Fibroblast of villous mesenchyme (primary cell): Measurements from ENCODE around the gene RRM1. TPM values are rescaled to one million over a fixed set of nuclear protein-coding genes. Genes with fewer than 3 reads are reported as not detected.

Experiments used
- DNase-seq: peaks from one replicate; pipeline ENCODE4 v3.0.0-alpha.2; 2010; ENCODE audit warnings: low read depth
- H3K4me3 ChIP-seq: 2 replicates; pipeline ENCODE4 v1.5.1; 2011; ENCODE audit warnings: low read depth, mild to moderate bottlenecking, low read length
- total RNA-seq: library from RNA; depleted of rRNA; stranded (reverse); fragments of >200 nt; gene quantifications from 2 replicates; pipeline ENCODE4 v1.2.3, GENCODE V29; 2012
- TF ChIP-seq, protein P1 (sequence below): IDR thresholded peaks from 2 replicates; pipeline ENCODE4 v1.5.1; 2012; ENCODE audit warnings: low read depth, mild to moderate bottlenecking, low read length; ENCODE audit not compliant: insufficient read depth

Gene RRM1
- total RNA-seq, 1 donor, result 128 TPM

DNA sequence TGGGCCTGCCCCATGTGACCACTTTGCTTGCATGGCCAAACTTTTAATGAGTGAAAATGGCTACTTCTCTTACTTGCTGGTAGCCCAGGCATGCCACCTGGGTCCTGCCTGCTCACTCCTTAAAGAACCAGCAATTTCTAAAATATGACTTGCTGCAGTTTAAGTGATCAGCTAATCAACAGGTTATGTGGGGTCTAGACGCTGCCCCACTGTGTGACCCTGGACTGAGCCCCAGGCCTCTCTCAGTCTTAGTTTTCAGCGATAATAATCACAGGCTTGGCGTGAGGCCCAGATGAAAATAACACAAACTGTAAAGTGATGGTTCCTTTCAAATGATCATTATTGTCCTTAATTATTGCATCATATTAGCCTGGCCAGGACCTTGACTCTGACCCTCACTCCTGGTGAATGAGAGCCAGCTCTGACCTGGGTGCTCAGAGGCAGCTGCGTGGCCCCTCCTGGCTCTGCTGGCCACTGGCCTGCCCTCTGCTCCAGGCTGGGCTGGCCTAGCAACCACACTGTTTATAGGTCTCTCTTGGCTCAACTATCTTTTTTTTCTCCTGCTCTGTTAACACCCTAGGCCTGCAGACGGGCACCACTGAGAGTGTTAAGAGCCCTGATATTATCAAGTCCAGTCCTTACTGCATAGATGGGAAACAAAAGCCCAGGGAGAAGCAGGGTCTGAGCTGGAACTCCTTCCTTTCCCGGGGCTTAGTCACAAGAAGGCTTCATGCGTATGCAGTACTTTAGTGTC, 89.7 kb downstream of the RRM1 start:
- peak; percentile 8 for DNase-seq
- TF ChIP-seq, protein P1, sequence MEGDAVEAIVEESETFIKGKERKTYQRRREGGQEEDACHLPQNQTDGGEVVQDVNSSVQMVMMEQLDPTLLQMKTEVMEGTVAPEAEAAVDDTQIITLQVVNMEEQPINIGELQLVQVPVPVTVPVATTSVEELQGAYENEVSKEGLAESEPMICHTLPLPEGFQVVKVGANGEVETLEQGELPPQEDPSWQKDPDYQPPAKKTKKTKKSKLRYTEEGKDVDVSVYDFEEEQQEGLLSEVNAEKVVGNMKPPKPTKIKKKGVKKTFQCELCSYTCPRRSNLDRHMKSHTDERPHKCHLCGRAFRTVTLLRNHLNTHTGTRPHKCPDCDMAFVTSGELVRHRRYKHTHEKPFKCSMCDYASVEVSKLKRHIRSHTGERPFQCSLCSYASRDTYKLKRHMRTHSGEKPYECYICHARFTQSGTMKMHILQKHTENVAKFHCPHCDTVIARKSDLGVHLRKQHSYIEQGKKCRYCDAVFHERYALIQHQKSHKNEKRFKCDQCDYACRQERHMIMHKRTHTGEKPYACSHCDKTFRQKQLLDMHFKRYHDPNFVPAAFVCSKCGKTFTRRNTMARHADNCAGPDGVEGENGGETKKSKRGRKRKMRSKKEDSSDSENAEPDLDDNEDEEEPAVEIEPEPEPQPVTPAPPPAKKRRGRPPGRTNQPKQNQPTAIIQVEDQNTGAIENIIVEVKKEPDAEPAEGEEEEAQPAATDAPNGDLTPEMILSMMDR, result no peak
- H3K4me3 ChIP-seq, result no peak overlapping the region

DNA sequence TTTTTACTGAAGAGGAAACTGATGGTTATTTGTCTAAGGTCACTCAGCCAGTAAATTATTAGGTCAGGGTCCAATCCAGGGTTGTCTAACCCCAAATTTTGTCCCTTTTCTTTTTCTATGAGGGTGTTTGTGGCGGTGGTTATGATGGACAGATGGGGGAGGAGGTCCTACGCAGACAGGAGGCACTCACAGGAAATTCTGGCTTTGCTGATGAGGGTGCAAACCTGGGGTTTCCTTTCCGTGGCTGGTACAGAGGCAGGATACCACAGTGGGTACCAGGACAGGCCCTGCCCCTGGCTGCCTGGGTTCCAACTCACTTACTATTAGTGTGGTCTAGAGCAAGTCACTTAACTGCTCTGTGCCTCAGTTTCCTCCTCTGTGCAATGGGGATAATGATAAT, 91.0 kb downstream of the RRM1 start:
- no peak for DNase-seq
- H3K4me3 ChIP-seq, result no peak overlapping the region
- TF ChIP-seq, protein P1, result no peak

DNA sequence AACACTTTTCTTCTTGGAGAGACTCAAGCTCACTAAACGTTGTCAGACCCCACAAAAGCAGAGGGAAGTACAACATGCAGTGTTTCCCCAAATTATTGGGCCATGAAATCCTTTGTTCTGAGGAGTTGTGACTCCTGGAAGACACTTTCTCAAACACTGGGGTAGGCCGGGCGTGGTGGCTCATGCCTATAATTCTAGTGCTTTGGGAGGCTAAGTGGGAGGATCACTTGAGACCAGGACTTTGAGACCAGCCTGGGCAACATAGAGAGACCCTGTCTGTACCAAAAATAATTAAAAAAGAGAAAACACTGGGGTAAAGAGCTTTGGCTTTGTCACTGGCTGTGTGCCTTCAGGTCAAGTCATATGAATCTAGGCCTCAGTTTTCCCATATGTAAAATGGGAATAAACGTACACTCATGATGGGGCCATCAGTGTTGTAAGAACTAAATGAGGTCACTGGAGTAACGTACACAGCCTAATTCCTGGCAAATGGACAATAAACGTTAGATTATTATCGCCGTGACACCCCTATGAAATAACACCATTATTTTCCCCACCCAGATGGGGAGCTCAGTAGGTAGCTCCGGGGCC, 92.0 kb downstream of the RRM1 start:
- peak overlapping the region; percentile 67 for H3K4me3 ChIP-seq
- TF ChIP-seq, protein P1, result no peak

DNA sequence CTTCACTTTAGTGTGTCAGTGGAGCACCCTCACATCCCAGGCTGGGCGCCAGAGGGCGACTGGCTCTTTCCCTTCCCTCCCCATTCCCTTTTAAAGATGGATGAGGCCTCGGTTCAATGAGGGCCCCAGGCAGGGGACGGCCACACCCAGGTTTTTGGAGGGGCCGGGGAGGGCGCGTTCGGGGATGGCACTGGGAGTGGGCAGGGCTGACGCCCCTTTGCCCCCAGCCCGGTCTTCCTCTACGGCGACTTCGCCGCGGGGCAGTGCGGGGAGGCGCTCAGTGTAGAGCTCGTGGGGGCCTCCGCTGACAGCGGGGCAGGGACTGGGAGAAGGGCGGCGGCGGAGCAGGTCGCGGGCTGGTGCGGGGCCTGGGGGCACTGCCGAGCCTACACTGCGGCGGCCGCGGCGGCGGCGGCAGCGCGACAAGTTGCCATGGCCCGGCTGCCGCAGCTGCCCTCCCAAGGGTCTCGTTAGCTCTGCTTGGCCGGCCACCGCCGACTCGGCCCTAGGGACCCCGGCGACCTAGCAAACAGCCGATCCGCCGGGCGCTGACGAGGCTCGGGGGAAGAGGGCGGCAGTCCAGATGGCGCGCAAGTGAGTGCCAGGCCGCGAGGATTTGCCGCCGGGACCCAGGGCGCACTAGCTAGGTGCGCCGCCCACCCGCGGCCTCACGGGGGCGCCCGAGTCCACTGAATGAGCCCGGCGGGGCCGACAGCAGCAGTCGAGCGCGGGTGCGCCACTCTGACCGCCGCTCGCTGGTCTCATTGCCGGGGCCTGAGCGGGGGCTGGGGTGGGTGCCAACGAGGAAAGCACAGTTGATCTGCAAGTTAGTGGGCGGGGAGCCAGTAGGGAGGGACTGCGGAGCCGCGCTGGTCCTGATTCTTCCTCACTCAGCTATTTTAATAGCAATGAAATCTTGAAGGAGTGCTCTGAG, 92.7 kb downstream of the RRM1 start:
- TF ChIP-seq, protein P1, result peak; percentile 80
- peak; percentile 83 for DNase-seq
- peak overlapping the region; percentile 67 for H3K4me3 ChIP-seq

More for the DNA sequence above, 92.0 kb downstream of the RRM1 start:
- no peak for DNase-seq

Other genes starting within 250 kb of the RRM1 start
- gene STIM1, start 239.1 kb upstream of the RRM1 start, total RNA-seq, result 27.4 and 36.7 TPM in 2 replicates